ENCODE results near the gene TXN. TPM values are rescaled to one million over a fixed set of nuclear protein-coding genes. Genes with fewer than 3 reads are reported as not detected.
"Not testable (repeated sequence)": the region's sequence is repeated elsewhere in the genome, so short reads cannot be mapped to it uniquely, and the experiment has no call there.

TXN gene
- total RNA-seq, 2 donors from 2014 or later = 282 to 336 TPM

- DNase-seq = peak; percentile 24
- Histone ChIP-seq H3K36me3 (ENCODE audit: control insufficient read depth, insufficient read depth, low read length) (peaks cover 18% of the 10 kb centered on the region), H3K27me3 (ENCODE audit: control insufficient read depth, insufficient read depth, low read length, poor library complexity, severe bottlenecking) (no peaks in the 10 kb centered on the region), H3K4me1 (ENCODE audit: control insufficient read depth, insufficient read depth, low read length) (no peaks in the 10 kb centered on the region), H3K9me3 (ENCODE audit: control insufficient read depth, low read length) (no peaks in the 10 kb centered on the region), H3K9ac (ENCODE audit: extremely low read depth, low read length, poor library complexity, severe bottlenecking) (peak overlapping the region; percentile 69), H3K4me3 (ENCODE audit: low read length) (peak overlapping the region; percentile 93), H3K27ac (ENCODE audit: low read depth, low read length) (no peak overlapping the region)
- no peak for TF ChIP-seq CTCF (conservative IDR thresholded peaks at IDR 0.05)
- H3K27ac Mint-ChIP-seq = peak overlapping the region; percentile 77
- no peaks in the 10 kb centered on the region for H3K9me3 Mint-ChIP-seq
- no peaks in the 10 kb centered on the region for H3K27me3 Mint-ChIP-seq (ENCODE audit: insufficient read depth)
- 91% methylated on average over 2 of the region's 2 CpGs; no CpG with 5 or more reads in 1 of the 2 experiments for WGBS, 2 experiments (ENCODE audit: insufficient coverage in 1 of 2, insufficient read length in 1 of 2)
- peak overlapping the region; percentile 94 for H3K4me3 Mint-ChIP-seq
- peaks cover 41% of the 10 kb centered on the region for H3K4me1 Mint-ChIP-seq
- peaks cover 18% of the 10 kb centered on the region for H3K36me3 Mint-ChIP-seq (ENCODE audit: low read depth)
These were observed 1.8 kb downstream of the TXN start for GRCh38 chr9:110254500-110254899.

GRCh38 chr9:110252509-110253139, 3.7 kb downstream of the TXN start:
- H3K27ac ChIP-seq (ENCODE audit: low read depth, low read length) = no peak overlapping the region
- H3K4me3 Mint-ChIP-seq = peak overlapping the region; percentile 94
- no peak overlapping the region for H3K9ac ChIP-seq (ENCODE audit: extremely low read depth, low read length, poor library complexity, severe bottlenecking)
- no peaks in the 10 kb centered on the region for H3K27me3 ChIP-seq (ENCODE audit: control insufficient read depth, insufficient read depth, low read length, poor library complexity, severe bottlenecking)
- DNase-seq = no peak
- TF ChIP-seq CTCF (conservative IDR thresholded peaks at IDR 0.05) = no peak
- H3K27me3 Mint-ChIP-seq (ENCODE audit: insufficient read depth) = no peaks in the 10 kb centered on the region
- no peaks in the 10 kb centered on the region for H3K9me3 ChIP-seq (ENCODE audit: control insufficient read depth, low read length)
- H3K4me1 ChIP-seq (ENCODE audit: control insufficient read depth, insufficient read depth, low read length) = no peaks in the 10 kb centered on the region
- peaks cover 34% of the 10 kb centered on the region for H3K36me3 ChIP-seq (ENCODE audit: control insufficient read depth, insufficient read depth, low read length)
- peaks cover 29% of the 10 kb centered on the region for H3K36me3 Mint-ChIP-seq (ENCODE audit: low read depth)
- H3K9me3 Mint-ChIP-seq = no peaks in the 10 kb centered on the region
- WGBS, 2 experiments (ENCODE audit: insufficient coverage in 1 of 2, insufficient read length in 1 of 2) = 94 to 100% methylated on average over 2 to 10 of the region's 10 CpGs
- H3K4me1 Mint-ChIP-seq = peaks cover 35% of the 10 kb centered on the region
- H3K27ac Mint-ChIP-seq = peak overlapping the region; percentile 78
- H3K4me3 ChIP-seq (ENCODE audit: low read length) = no peak overlapping the region

- WGBS, 2 experiments (ENCODE audit: insufficient coverage in 1 of 2, insufficient read length in 1 of 2) = 89 to 96% methylated on average over 5 of the region's 5 CpGs
- not testable (repeated sequence) for H3K27me3 Mint-ChIP-seq (ENCODE audit: insufficient read depth); H3K4me1 ChIP-seq (ENCODE audit: control insufficient read depth, insufficient read depth, low read length); H3K27ac ChIP-seq (ENCODE audit: low read depth, low read length); H3K4me3 ChIP-seq (ENCODE audit: low read length); DNase-seq; H3K9me3 Mint-ChIP-seq; H3K4me3 Mint-ChIP-seq; H3K27ac Mint-ChIP-seq; H3K9me3 ChIP-seq (ENCODE audit: control insufficient read depth, low read length); H3K9ac ChIP-seq (ENCODE audit: extremely low read depth, low read length, poor library complexity, severe bottlenecking); H3K27me3 ChIP-seq (ENCODE audit: control insufficient read depth, insufficient read depth, low read length, poor library complexity, severe bottlenecking)
- H3K36me3 ChIP-seq (ENCODE audit: control insufficient read depth, insufficient read depth, low read length) = peaks cover 42% of the 10 kb centered on the region
- Mint-ChIP-seq H3K36me3 (ENCODE audit: low read depth) (peaks cover 36% of the 10 kb centered on the region), H3K4me1 (peaks cover 27% of the 10 kb centered on the region)
These were observed 4.5 kb downstream of the TXN start for GRCh38 chr9:110251770-110252169.

- H3K27ac ChIP-seq (ENCODE audit: low read depth, low read length) = no peak overlapping the region
- DNase-seq = no peak
- no peak overlapping the region for H3K4me3 ChIP-seq (ENCODE audit: low read length)
- no peak for TF ChIP-seq CTCF (conservative IDR thresholded peaks at IDR 0.05)
- no peak overlapping the region for H3K9ac ChIP-seq (ENCODE audit: extremely low read depth, low read length, poor library complexity, severe bottlenecking)
- H3K27me3 ChIP-seq (ENCODE audit: control insufficient read depth, insufficient read depth, low read length, poor library complexity, severe bottlenecking) = no peaks in the 10 kb centered on the region
- H3K4me1 ChIP-seq (ENCODE audit: control insufficient read depth, insufficient read depth, low read length) = no peaks in the 10 kb centered on the region
- peaks cover 48% of the 10 kb centered on the region for H3K36me3 ChIP-seq (ENCODE audit: control insufficient read depth, insufficient read depth, low read length)
- Mint-ChIP-seq H3K9me3 (no peaks in the 10 kb centered on the region), H3K27me3 (ENCODE audit: insufficient read depth) (no peaks in the 10 kb centered on the region), H3K27ac (no peak overlapping the region), H3K36me3 (ENCODE audit: low read depth) (peaks cover 42% of the 10 kb centered on the region), H3K4me1 (peaks cover 27% of the 10 kb centered on the region), H3K4me3 (no peak overlapping the region)
- no peaks in the 10 kb centered on the region for H3K9me3 ChIP-seq (ENCODE audit: control insufficient read depth, low read length)
- WGBS, 2 experiments (ENCODE audit: insufficient coverage in 1 of 2, insufficient read length in 1 of 2) = 97 to 100% methylated on average over 2 to 4 of the region's 4 CpGs
These were observed 5.1 kb downstream of the TXN start for GRCh38 chr9:110251212-110251611.
